A673 (cell line): ENCODE results near the gene BPIFA2. TPM values are rescaled to one million over a fixed set of nuclear protein-coding genes. Genes with fewer than 3 reads are reported as not detected.

Experiments
- BruUV-seq: library from RNA; stranded (reverse); fragments of 400-500 nt; replicated peaks from 2 replicates; lab custom pipeline; 2021; lab: Mats Ljungman, UMichigan
- CTCF ChIA-PET: fragments of 300-600 bp; sonication (Branson Sonifier 250); formaldehyde crosslinking; loops from one replicate; lab custom pipeline; 2022; ENCODE audit warnings: antibody characterized with exemption; lab: Charles Lee
- POLR2A ChIA-PET: fragments of 300-600 bp; sonication (Branson Sonifier 250); formaldehyde crosslinking; loops from one replicate; lab custom pipeline; 2022; ENCODE audit warnings: antibody characterized with exemption; ENCODE audit not compliant: low non-redundant PET; lab: Charles Lee
- DNase-seq: peaks from one replicate; pipeline ENCODE4 v3.0.0-alpha.2; 2015; ENCODE audit warnings: low spot score
- H3K27ac ChIP-seq: fragments of 200-600 bp; sonication (generic); 2 replicates; pipeline ENCODE4 v1.5.1; 2016; ENCODE audit warnings: mixed run types, low read depth, mild to moderate bottlenecking, mixed read lengths, antibody characterized with exemption, low read length; ENCODE audit not compliant: poor library complexity, severe bottlenecking
- H3K27me3 ChIP-seq: fragments of 200-600 bp; sonication (generic); replicated peaks from 2 replicates; pipeline ENCODE4 v1.6.1; 2017; ENCODE audit warnings: mixed run types, low read depth, mild to moderate bottlenecking, mixed read lengths, antibody characterized with exemption, low read length; ENCODE audit not compliant: insufficient read depth, poor library complexity
- H3K36me3 ChIP-seq: fragments of 200-600 bp; sonication (generic); 2 replicates; pipeline ENCODE4 v1.6.1; 2016; ENCODE audit warnings: mixed run types, mild to moderate bottlenecking, mixed read lengths, antibody characterized with exemption, low read length; ENCODE audit not compliant: insufficient read depth, poor library complexity, severe bottlenecking
- H3K4me1 ChIP-seq: fragments of 200-600 bp; sonication (generic); 2 replicates; pipeline ENCODE4 v1.6.1; 2017; ENCODE audit warnings: mixed run types, mild to moderate bottlenecking, mixed read lengths, antibody characterized with exemption, low read length; ENCODE audit not compliant: insufficient read depth, poor library complexity, severe bottlenecking
- H3K4me3 ChIP-seq: fragments of 200-600 bp; sonication (generic); 2 replicates; pipeline ENCODE4 v1.5.1; 2016; ENCODE audit warnings: low read depth, mixed run types, mild to moderate bottlenecking, mixed read lengths, low read length; ENCODE audit not compliant: poor library complexity, severe bottlenecking
- H3K9me3 ChIP-seq: fragments of 200-600 bp; sonication (generic); 2 replicates; pipeline ENCODE4 v1.6.1; 2016; ENCODE audit warnings: mixed run types, low read depth, mild to moderate bottlenecking, mixed read lengths, antibody characterized with exemption, low read length; ENCODE audit not compliant: poor library complexity, severe bottlenecking
- CTCF ChIP-seq: fragments of 300-800, 200-600 bp; sonication (generic); conservative IDR thresholded peaks from 2 replicates; pipeline ENCODE4 v1.5.1; 2017; ENCODE audit warnings: low read depth, mild to moderate bottlenecking, antibody characterized with exemption, low read length, moderate library complexity, mixed read lengths
- EZH2 ChIP-seq: fragments of 200-600 bp; sonication (generic); IDR thresholded peaks from 2 replicates; pipeline ENCODE4 v1.6.1; 2017; ENCODE audit warnings: borderline replicate concordance, low read depth, mild to moderate bottlenecking, mixed read lengths, antibody characterized with exemption, low read length; ENCODE audit not compliant: poor library complexity, severe bottlenecking
- intact Hi-C: fragments of 100-400 bp; cut with micrococcal nuclease; formaldehyde crosslinking; loops from one replicate; pipeline ENCODE4 v1.10.0; 2022; ENCODE audit not compliant: unreplicated experiment
- total RNA-seq: library from RNA; stranded (reverse); gene quantifications from 2 replicates; pipeline ENCODE4 v1.2.3, GENCODE V29; 2021

The BPIFA2 gene
- total RNA-seq, 1 experiment from 2014 or later: not detected

DNA sequence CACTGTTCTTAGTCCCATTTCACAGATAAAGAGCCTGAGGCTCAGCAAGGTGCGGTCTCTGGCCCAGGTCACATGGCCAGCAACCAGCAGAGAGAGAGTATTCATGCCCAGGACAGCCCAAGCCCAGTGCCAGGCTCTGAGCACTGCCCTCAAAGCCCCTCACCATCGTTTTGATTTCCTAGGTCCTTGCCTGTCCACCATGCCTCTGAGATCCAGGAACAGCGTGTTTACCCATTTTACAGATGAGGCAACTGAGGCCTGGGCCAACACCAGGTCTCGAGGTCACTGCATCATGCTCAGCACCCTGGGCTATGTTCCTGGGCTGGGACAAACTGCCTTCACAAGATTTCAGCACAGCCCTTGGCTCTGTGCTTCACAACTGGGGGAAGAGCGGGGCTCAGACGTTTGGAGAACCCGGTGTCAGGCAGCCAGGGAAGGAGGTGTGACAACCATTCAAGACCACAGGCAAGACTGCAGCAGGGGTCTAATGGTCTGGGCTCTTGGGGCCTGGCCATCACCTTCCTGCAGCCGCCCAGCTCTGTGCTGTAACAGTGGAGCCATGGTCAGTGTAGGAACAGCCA lies 1.3 kb upstream of the BPIFA2 start:
- no peaks in the 10 kb centered on the region for H3K4me1 ChIP-seq
- no peak for TF ChIP-seq CTCF
- no peak overlapping the region for H3K4me3 ChIP-seq
- no TSS peak for BruUV-seq
- H3K36me3 ChIP-seq: no peaks in the 10 kb centered on the region
- peaks cover 3% of the 10 kb centered on the region for H3K27me3 ChIP-seq
- peaks cover 6% of the 10 kb centered on the region for H3K9me3 ChIP-seq
- intact Hi-C loops: no loop called here
- DNase-seq: no peak
- CTCF ChIA-PET: no interaction called here
- no peak overlapping the region for H3K27ac ChIP-seq
- POLR2A ChIA-PET: no interaction called here

- Histone ChIP-seq H3K4me3 (no peak overlapping the region), H3K27ac (no peak overlapping the region), H3K27me3 (peaks cover 6% of the 10 kb centered on the region), H3K9me3 (peaks cover 6% of the 10 kb centered on the region), H3K36me3 (no peaks in the 10 kb centered on the region), H3K4me1 (no peaks in the 10 kb centered on the region)
- DNase-seq: no peak
- BruUV-seq: no TSS peak
- CTCF ChIA-PET: no interaction called here
- TF ChIP-seq EZH2: no peak
- peak; percentile 57 for TF ChIP-seq CTCF
- intact Hi-C loops: no loop called here
- POLR2A ChIA-PET: no interaction called here
Measured at GRCh38 chr20:33169176-33169794, 1.3 kb downstream of the BPIFA2 start.

GRCh38 chr20:33172781-33173180 lies 4.8 kb downstream of the BPIFA2 start:
- Histone ChIP-seq H3K4me1 (no peaks in the 10 kb centered on the region), H3K27ac (no peak overlapping the region), H3K9me3 (peaks cover 6% of the 10 kb centered on the region), H3K4me3 (no peak overlapping the region), H3K36me3 (no peaks in the 10 kb centered on the region), H3K27me3 (peaks cover 11% of the 10 kb centered on the region)
- intact Hi-C loops: no loop called here
- DNase-seq: peak; percentile 9
- ChIA-PET CTCF (no interaction called here), POLR2A (no interaction called here)
- no peak for TF ChIP-seq CTCF
- BruUV-seq: no TSS peak
